HL-60 (cell line): ENCODE results near the gene SLAIN1.

ENCODE experiments used
- GABPA ChIP-seq: IDR thresholded peaks from 2 replicates; pipeline ENCODE4 v1.6.1; 2012; ENCODE audit warnings: low read depth
- POLR2AphosphoS5 ChIP-seq: IDR thresholded peaks from 2 replicates; pipeline ENCODE4 v1.6.1; 2012; ENCODE audit warnings: low read depth
- REST ChIP-seq: IDR thresholded peaks from 2 replicates; pipeline ENCODE4 v1.6.1; 2012; ENCODE audit warnings: low read depth; ENCODE audit not compliant: insufficient replicate concordance
- SPI1 ChIP-seq: IDR thresholded peaks from 2 replicates; pipeline ENCODE4 v1.6.1; 2012; ENCODE audit warnings: low read depth, mild to moderate bottlenecking, borderline replicate concordance
- TF ChIP-seq, protein P1 (sequence below): IDR thresholded peaks from one replicate; pipeline ENCODE4 v1.5.1; 2011; ENCODE audit warnings: low read length, control low read depth, inconsistent platforms; ENCODE audit not compliant: insufficient read depth

- TF ChIP-seq, protein P1, sequence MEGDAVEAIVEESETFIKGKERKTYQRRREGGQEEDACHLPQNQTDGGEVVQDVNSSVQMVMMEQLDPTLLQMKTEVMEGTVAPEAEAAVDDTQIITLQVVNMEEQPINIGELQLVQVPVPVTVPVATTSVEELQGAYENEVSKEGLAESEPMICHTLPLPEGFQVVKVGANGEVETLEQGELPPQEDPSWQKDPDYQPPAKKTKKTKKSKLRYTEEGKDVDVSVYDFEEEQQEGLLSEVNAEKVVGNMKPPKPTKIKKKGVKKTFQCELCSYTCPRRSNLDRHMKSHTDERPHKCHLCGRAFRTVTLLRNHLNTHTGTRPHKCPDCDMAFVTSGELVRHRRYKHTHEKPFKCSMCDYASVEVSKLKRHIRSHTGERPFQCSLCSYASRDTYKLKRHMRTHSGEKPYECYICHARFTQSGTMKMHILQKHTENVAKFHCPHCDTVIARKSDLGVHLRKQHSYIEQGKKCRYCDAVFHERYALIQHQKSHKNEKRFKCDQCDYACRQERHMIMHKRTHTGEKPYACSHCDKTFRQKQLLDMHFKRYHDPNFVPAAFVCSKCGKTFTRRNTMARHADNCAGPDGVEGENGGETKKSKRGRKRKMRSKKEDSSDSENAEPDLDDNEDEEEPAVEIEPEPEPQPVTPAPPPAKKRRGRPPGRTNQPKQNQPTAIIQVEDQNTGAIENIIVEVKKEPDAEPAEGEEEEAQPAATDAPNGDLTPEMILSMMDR = no peak
- TF ChIP-seq REST (no peak), POLR2AphosphoS5 (no peak), GABPA (no peak), SPI1 (no peak)
Measured at GRCh38 chr13:77678691-77679235, 18.7 kb upstream of the SLAIN1 start.
